H9 (cell line): Measurements from ENCODE around the gene TBX1. TPM values are rescaled to one million over a fixed set of nuclear protein-coding genes. Genes with fewer than 3 reads are reported as not detected.

Experiments used
- DNase-seq: peaks from one replicate; pipeline ENCODE4 v3.0.0-alpha.2; 2017
- H2AFZ ChIP-seq: one replicate; pipeline ENCODE4 v1.6.1; 2013; ENCODE audit warnings: mild to moderate bottlenecking, low read length, control low read depth, moderate library complexity
- H2AK5ac ChIP-seq: 2 replicates; pipeline ENCODE4 v1.6.1; 2013; ENCODE audit warnings: low read length, control low read depth, mixed read lengths; ENCODE audit not compliant: insufficient read length
- H2BK120ac ChIP-seq: one replicate; pipeline ENCODE4 v1.6.1; 2013; ENCODE audit warnings: low read depth, mild to moderate bottlenecking, low read length, control low read depth, inconsistent platforms; ENCODE audit not compliant: poor library complexity, severe bottlenecking
- H2BK12ac ChIP-seq: 2 replicates; pipeline ENCODE4 v1.6.1; 2013; ENCODE audit warnings: low read length, control low read depth, mixed read lengths, low read depth; ENCODE audit not compliant: insufficient read length
- H2BK15ac ChIP-seq: 2 replicates; pipeline ENCODE4 v1.6.1; 2013; ENCODE audit warnings: low read depth, low read length, control low read depth
- H2BK20ac ChIP-seq: one replicate; pipeline ENCODE4 v1.6.1; 2013; ENCODE audit warnings: low read depth, mild to moderate bottlenecking, low read length, control low read depth, inconsistent platforms; ENCODE audit not compliant: poor library complexity, severe bottlenecking
- H2BK5ac ChIP-seq: 2 replicates; pipeline ENCODE4 v1.6.1; 2013; ENCODE audit warnings: low read length, control low read depth, mixed read lengths; ENCODE audit not compliant: insufficient read length
- H3K14ac ChIP-seq: 2 replicates; pipeline ENCODE4 v1.6.1; 2013; ENCODE audit warnings: low read length, control low read depth; ENCODE audit not compliant: insufficient read depth
- H3K18ac ChIP-seq: 2 replicates; pipeline ENCODE4 v1.6.1; 2013; ENCODE audit warnings: low read depth, mild to moderate bottlenecking, mixed read lengths, low read length, control low read depth; ENCODE audit not compliant: insufficient read length
- H3K23ac ChIP-seq: 2 replicates; pipeline ENCODE4 v1.6.1; 2013; ENCODE audit warnings: low read length, control low read depth, mixed read lengths, low read depth; ENCODE audit not compliant: insufficient read length
- H3K23me2 ChIP-seq: 2 replicates; pipeline ENCODE4 v1.6.1; 2013; ENCODE audit warnings: low read depth, mild to moderate bottlenecking, mixed read lengths, low read length, control low read depth; ENCODE audit not compliant: insufficient read length, poor library complexity, severe bottlenecking
- H3K27ac ChIP-seq: 2 replicates; pipeline ENCODE4 v1.5.1; 2013; ENCODE audit warnings: low read length, control low read depth, mixed read lengths, low read depth; ENCODE audit not compliant: insufficient read length
- H3K27me3 ChIP-seq: 2 replicates; pipeline ENCODE4 v1.6.1; 2013; ENCODE audit warnings: low read length, control low read depth, inconsistent platforms; ENCODE audit not compliant: insufficient read depth
- H3K4ac ChIP-seq: 2 replicates; pipeline ENCODE4 v1.6.1; 2013; ENCODE audit warnings: low read depth, mild to moderate bottlenecking, control low read depth, inconsistent platforms, low read length, moderate library complexity
- H3K4me1 ChIP-seq: 2 replicates; pipeline ENCODE4 v1.6.1; 2013; ENCODE audit warnings: low read length, control low read depth, inconsistent platforms; ENCODE audit not compliant: insufficient read depth
- H3K4me2 ChIP-seq: 2 replicates; pipeline ENCODE4 v1.6.1; 2013; ENCODE audit warnings: low read length, control low read depth, mixed read lengths; ENCODE audit not compliant: insufficient read length, insufficient read depth
- H3K56ac ChIP-seq: 2 replicates; pipeline ENCODE4 v1.6.1; 2013; ENCODE audit warnings: low read depth, mild to moderate bottlenecking, mixed read lengths, low read length, control low read depth; ENCODE audit not compliant: insufficient read length
- H3K79me1 ChIP-seq: 2 replicates; pipeline ENCODE4 v1.6.1; 2013; ENCODE audit warnings: low read depth, mild to moderate bottlenecking, moderate library complexity, low read length, control low read depth, inconsistent platforms; ENCODE audit not compliant: insufficient read depth, poor library complexity, severe bottlenecking
- H3K79me2 ChIP-seq: 2 replicates; pipeline ENCODE4 v1.6.1; 2013; ENCODE audit warnings: low read length, control low read depth, inconsistent platforms; ENCODE audit not compliant: insufficient read depth
- H3K9ac ChIP-seq: 2 replicates; pipeline ENCODE4 v1.6.1; 2013; ENCODE audit warnings: low read length, control low read depth, mixed read lengths; ENCODE audit not compliant: insufficient read length; ENCODE audit errors: extremely low read depth
- H3K9me3 ChIP-seq: one replicate; pipeline ENCODE4 v1.6.1; 2013; ENCODE audit warnings: low read depth, low read length, inconsistent platforms; ENCODE audit not compliant: control insufficient read depth
- H3T11ph ChIP-seq: one replicate; pipeline ENCODE4 v1.6.1; 2013; ENCODE audit warnings: mild to moderate bottlenecking, low read length, control low read depth, inconsistent platforms
- H4K20me1 ChIP-seq: one replicate; pipeline ENCODE4 v1.6.1; 2013; ENCODE audit not compliant: control insufficient read depth, insufficient read length, insufficient read depth
- H4K5ac ChIP-seq: 2 replicates; pipeline ENCODE4 v1.6.1; 2013; ENCODE audit warnings: low read depth, mild to moderate bottlenecking, mixed read lengths, low read length, control low read depth; ENCODE audit not compliant: insufficient read length
- H4K8ac ChIP-seq: replicated peaks from 2 replicates; pipeline ENCODE4 v1.6.1; 2013; ENCODE audit warnings: low read length, control low read depth, mixed read lengths, low read depth; ENCODE audit not compliant: insufficient read length
- H4K91ac ChIP-seq: 2 replicates; pipeline ENCODE4 v1.6.1; 2013; ENCODE audit warnings: low read depth, mild to moderate bottlenecking, moderate library complexity, mixed read lengths, low read length, control low read depth; ENCODE audit not compliant: insufficient read length
- H3K27ac Mint-ChIP-seq, 3 experiments: 2 replicates in 2 of 3; 3 replicates in 1 of 3; pipeline ENCODE4 v1.8.0; 2020 to 2021; ENCODE audit warnings: mixed read lengths in 3 of 3, mild to moderate bottlenecking in 1 of 3, moderate library complexity in 1 of 3
- H3K27me3 Mint-ChIP-seq: 2 replicates; pipeline ENCODE4 v1.8.0; 2021; ENCODE audit warnings: low read depth, mild to moderate bottlenecking, moderate library complexity, mixed read lengths
- H3K36me3 Mint-ChIP-seq, 3 experiments: 2 replicates in 2 of 3; 3 replicates in 1 of 3; pipeline ENCODE4 v1.8.0; 2020 to 2021; ENCODE audit warnings: low read depth in 3 of 3, mixed read lengths in 3 of 3; ENCODE audit not compliant: insufficient read depth in 1 of 3
- H3K4me1 Mint-ChIP-seq, 2 experiments: 2 replicates each; pipeline ENCODE4 v1.8.0; 2020; ENCODE audit warnings: mixed read lengths in 2 of 2
- H3K4me3 Mint-ChIP-seq, 2 experiments: 2 replicates in 1 of 2; 3 replicates in 1 of 2; pipeline ENCODE4 v1.8.0; 2020 to 2021; ENCODE audit warnings: mild to moderate bottlenecking in 2 of 2, mixed read lengths in 2 of 2, moderate library complexity in 1 of 2
- H3K9me3 Mint-ChIP-seq, 2 experiments: 2 replicates in 1 of 2; 3 replicates in 1 of 2; pipeline ENCODE4 v1.8.0; 2020; ENCODE audit warnings: mild to moderate bottlenecking in 2 of 2, mixed read lengths in 2 of 2, moderate library complexity in 1 of 2
- CTCF ChIP-seq: fragments of 200-600 bp; sonication (generic); conservative IDR thresholded peaks from 3 replicates; pipeline ENCODE4 v1.8.0; 2021; ENCODE audit warnings: antibody characterized with exemption, mild to moderate bottlenecking
- WGBS: extraction: QIAGEN DNeasy Blood & Tissue Kit; methylation state at CpG from one replicate; pipeline ENCODE4 v1.1.7; 2013; ENCODE audit warnings: missing lambda C conversion rate, low lambda C conversion rate, mixed read lengths; ENCODE audit not compliant: insufficient read length; ENCODE audit errors: extremely low coverage; 5-methylcytosine and 5-hydroxymethylcytosine counted together
- total RNA-seq: library from RNA; stranded (reverse); gene quantifications from 2 replicates; pipeline ENCODE4 v1.2.1, GENCODE V29; 2021

TBX1 gene
- total RNA-seq, 1 experiment from 2014 or later: 2.2 TPM

GRCh38 chr22:19793661-19794310, 33.2 kb downstream of the TBX1 start:
- H2BK20ac ChIP-seq: no peak overlapping the region
- H2BK120ac ChIP-seq: no peak overlapping the region
- H2BK15ac ChIP-seq: no peak overlapping the region
- H3K79me2 ChIP-seq: no peaks in the 10 kb centered on the region
- Mint-ChIP-seq H3K4me1 (peaks cover 0 to 8% of the 10 kb centered on the region in 2 experiments; a peak in 2 of 4 replicates), H3K36me3 (peaks cover 0 to 1% (median 0%) of the 10 kb centered on the region in 3 experiments; a peak in 3 of 7 replicates), H3K9me3 (no peaks in the 10 kb centered on the region; a peak in 2 of 5 replicates), H3K27ac (no peak overlapping the region), H3K4me3 (no peak overlapping the region), H3K27me3 (no peaks in the 10 kb centered on the region; the same call in 1 of the 2 replicates)
- no peak for DNase-seq
- H3K27ac ChIP-seq: no peak overlapping the region
- H3K4me2 ChIP-seq: no peak overlapping the region
- H3T11ph ChIP-seq: no peak overlapping the region
- no peak overlapping the region for H2BK12ac ChIP-seq
- H3K18ac ChIP-seq: no peak overlapping the region
- H3K4ac ChIP-seq: no peak overlapping the region
- H3K9me3 ChIP-seq: no peaks in the 10 kb centered on the region
- H3K27me3 ChIP-seq: no peaks in the 10 kb centered on the region
- H4K5ac ChIP-seq: no peak overlapping the region
- TF ChIP-seq CTCF: no peak
- no peak overlapping the region for H3K23ac ChIP-seq
- no peaks in the 10 kb centered on the region for H3K23me2 ChIP-seq
- no peak overlapping the region for H3K56ac ChIP-seq
- H3K14ac ChIP-seq: no peak overlapping the region
- no peak overlapping the region for H2AK5ac ChIP-seq
- no peak overlapping the region for H2BK5ac ChIP-seq
- H3K4me1 ChIP-seq: no peaks in the 10 kb centered on the region
- H3K79me1 ChIP-seq: no peaks in the 10 kb centered on the region
- H4K8ac ChIP-seq: no peak overlapping the region
- no peak overlapping the region for H2AFZ ChIP-seq
- no peak overlapping the region for H4K91ac ChIP-seq
- H3K9ac ChIP-seq: no peak overlapping the region
- H4K20me1 ChIP-seq: no peaks in the 10 kb centered on the region
- no CpG with 5 or more reads among the region's 2 CpGs for WGBS
